ENCODE results near the gene PKNOX2. TPM values are rescaled to one million over a fixed set of nuclear protein-coding genes. Genes with fewer than 3 reads are reported as not detected.

PKNOX2 gene
- total RNA-seq, 1 donor = under 0.01 TPM

DNA sequence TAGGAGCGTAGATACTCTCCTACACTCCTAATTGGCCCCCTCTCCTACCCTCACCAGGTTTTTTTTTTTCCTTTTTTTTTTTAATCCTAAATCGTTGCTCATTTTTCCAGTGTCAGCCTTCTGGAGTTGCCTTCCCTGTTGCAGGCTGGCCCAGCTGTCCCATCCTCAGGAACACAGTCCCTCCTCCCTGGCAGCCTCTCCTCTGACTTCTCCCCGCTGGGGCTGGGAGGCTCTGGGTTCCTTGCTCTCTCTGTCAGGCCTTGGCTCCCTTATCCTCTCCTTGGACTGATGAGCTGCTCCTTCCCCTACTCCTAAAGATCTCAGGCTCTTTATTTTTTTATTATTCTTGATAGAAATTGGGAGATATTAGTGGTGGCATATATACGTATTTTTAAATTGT, 62.2 kb downstream of the PKNOX2 start:
- no peaks in the 10 kb centered on the region for H3K27me3 ChIP-seq (ENCODE audit: insufficient read depth, low read length)
- no peaks in the 10 kb centered on the region for H3K36me3 ChIP-seq (ENCODE audit: insufficient read depth, low read length)
- H3K4me2 ChIP-seq (ENCODE audit: insufficient read depth, low read length) = no peak overlapping the region
- H3K9me3 ChIP-seq (ENCODE audit: low read depth, low read length) = no peaks in the 10 kb centered on the region
- H2AFZ ChIP-seq (ENCODE audit: low read length) = no peak overlapping the region
- H3K4me3 ChIP-seq (ENCODE audit: insufficient read depth, low read length) = no peak overlapping the region
- TF ChIP-seq, protein P1, sequence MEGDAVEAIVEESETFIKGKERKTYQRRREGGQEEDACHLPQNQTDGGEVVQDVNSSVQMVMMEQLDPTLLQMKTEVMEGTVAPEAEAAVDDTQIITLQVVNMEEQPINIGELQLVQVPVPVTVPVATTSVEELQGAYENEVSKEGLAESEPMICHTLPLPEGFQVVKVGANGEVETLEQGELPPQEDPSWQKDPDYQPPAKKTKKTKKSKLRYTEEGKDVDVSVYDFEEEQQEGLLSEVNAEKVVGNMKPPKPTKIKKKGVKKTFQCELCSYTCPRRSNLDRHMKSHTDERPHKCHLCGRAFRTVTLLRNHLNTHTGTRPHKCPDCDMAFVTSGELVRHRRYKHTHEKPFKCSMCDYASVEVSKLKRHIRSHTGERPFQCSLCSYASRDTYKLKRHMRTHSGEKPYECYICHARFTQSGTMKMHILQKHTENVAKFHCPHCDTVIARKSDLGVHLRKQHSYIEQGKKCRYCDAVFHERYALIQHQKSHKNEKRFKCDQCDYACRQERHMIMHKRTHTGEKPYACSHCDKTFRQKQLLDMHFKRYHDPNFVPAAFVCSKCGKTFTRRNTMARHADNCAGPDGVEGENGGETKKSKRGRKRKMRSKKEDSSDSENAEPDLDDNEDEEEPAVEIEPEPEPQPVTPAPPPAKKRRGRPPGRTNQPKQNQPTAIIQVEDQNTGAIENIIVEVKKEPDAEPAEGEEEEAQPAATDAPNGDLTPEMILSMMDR (IDR thresholded peaks at IDR 0.05; ENCODE audit: extremely low read depth, low read depth, low read length) = no peak
- DNase-seq (ENCODE audit: insufficient read length, low spot score, missing footprints) = no peak
- H4K20me1 ChIP-seq (ENCODE audit: insufficient read depth, low read length) = no peaks in the 10 kb centered on the region
- no peaks in the 10 kb centered on the region for H3K79me2 ChIP-seq (ENCODE audit: insufficient read depth, low read length)
- no peaks in the 10 kb centered on the region for H3K4me1 ChIP-seq (ENCODE audit: insufficient read depth, low read length)
- no peak overlapping the region for H3K27ac ChIP-seq (ENCODE audit: low read depth, low read length)

- H3K9me3 ChIP-seq (ENCODE audit: low read depth, low read length) = no peaks in the 10 kb centered on the region
- H3K27me3 ChIP-seq (ENCODE audit: insufficient read depth, low read length) = peaks cover 4% of the 10 kb centered on the region
- H3K27ac ChIP-seq (ENCODE audit: low read depth, low read length) = no peak overlapping the region
- DNase-seq (ENCODE audit: insufficient read length, low spot score, missing footprints) = no peak
- H3K36me3 ChIP-seq (ENCODE audit: insufficient read depth, low read length) = no peaks in the 10 kb centered on the region
- no peaks in the 10 kb centered on the region for H3K79me2 ChIP-seq (ENCODE audit: insufficient read depth, low read length)
- H3K4me3 ChIP-seq (ENCODE audit: insufficient read depth, low read length) = no peak overlapping the region
- no peaks in the 10 kb centered on the region for H3K4me1 ChIP-seq (ENCODE audit: insufficient read depth, low read length)
- H3K4me2 ChIP-seq (ENCODE audit: insufficient read depth, low read length) = no peak overlapping the region
- TF ChIP-seq, protein P1 (IDR thresholded peaks at IDR 0.05; ENCODE audit: extremely low read depth, low read depth, low read length) = no peak
- H2AFZ ChIP-seq (ENCODE audit: low read length) = no peak overlapping the region
- no peaks in the 10 kb centered on the region for H4K20me1 ChIP-seq (ENCODE audit: insufficient read depth, low read length)
These were observed 62.6 kb downstream of the PKNOX2 start for GRCh38 chr11:125227151-125227550.

DNA sequence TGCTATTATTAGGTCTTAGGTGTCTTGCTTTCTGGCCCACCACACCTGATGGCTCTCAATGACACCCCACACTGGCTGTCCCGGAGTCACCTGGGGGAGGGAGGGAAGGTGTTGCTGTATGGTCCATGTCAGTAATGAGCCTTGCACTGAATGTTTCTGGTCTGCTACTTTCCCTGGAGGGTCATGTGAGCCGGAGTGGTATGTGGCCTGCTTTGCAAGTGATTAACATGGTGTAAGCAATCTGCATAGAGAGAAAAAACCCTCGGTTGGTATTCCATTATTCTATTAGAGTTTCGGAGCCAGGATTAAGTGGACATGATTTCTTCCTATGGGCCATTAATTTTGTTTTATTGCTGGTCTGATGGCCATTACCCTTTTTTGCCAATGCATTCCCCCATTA, 63.9 kb downstream of the PKNOX2 start:
- H3K79me2 ChIP-seq (ENCODE audit: insufficient read depth, low read length) = no peaks in the 10 kb centered on the region
- no peaks in the 10 kb centered on the region for H4K20me1 ChIP-seq (ENCODE audit: insufficient read depth, low read length)
- no peak overlapping the region for H3K27ac ChIP-seq (ENCODE audit: low read depth, low read length)
- H3K4me3 ChIP-seq (ENCODE audit: insufficient read depth, low read length) = no peak overlapping the region
- no peak overlapping the region for H2AFZ ChIP-seq (ENCODE audit: low read length)
- no peaks in the 10 kb centered on the region for H3K4me1 ChIP-seq (ENCODE audit: insufficient read depth, low read length)
- TF ChIP-seq, protein P1 (IDR thresholded peaks at IDR 0.05; ENCODE audit: extremely low read depth, low read depth, low read length) = no peak
- H3K27me3 ChIP-seq (ENCODE audit: insufficient read depth, low read length) = peaks cover 4% of the 10 kb centered on the region
- DNase-seq (ENCODE audit: insufficient read length, low spot score, missing footprints) = no peak
- no peaks in the 10 kb centered on the region for H3K9me3 ChIP-seq (ENCODE audit: low read depth, low read length)
- no peak overlapping the region for H3K4me2 ChIP-seq (ENCODE audit: insufficient read depth, low read length)
- no peaks in the 10 kb centered on the region for H3K36me3 ChIP-seq (ENCODE audit: insufficient read depth, low read length)

GRCh38 chr11:125228993-125229392, 64.4 kb downstream of the PKNOX2 start:
- H3K9me3 ChIP-seq (ENCODE audit: low read depth, low read length) = no peaks in the 10 kb centered on the region
- H3K27ac ChIP-seq (ENCODE audit: low read depth, low read length) = no peak overlapping the region
- H3K4me3 ChIP-seq (ENCODE audit: insufficient read depth, low read length) = no peak overlapping the region
- TF ChIP-seq, protein P1 (IDR thresholded peaks at IDR 0.05; ENCODE audit: extremely low read depth, low read depth, low read length) = no peak
- peaks cover 5% of the 10 kb centered on the region for H3K27me3 ChIP-seq (ENCODE audit: insufficient read depth, low read length)
- no peaks in the 10 kb centered on the region for H4K20me1 ChIP-seq (ENCODE audit: insufficient read depth, low read length)
- no peak overlapping the region for H2AFZ ChIP-seq (ENCODE audit: low read length)
- no peak for DNase-seq (ENCODE audit: insufficient read length, low spot score, missing footprints)
- H3K4me1 ChIP-seq (ENCODE audit: insufficient read depth, low read length) = no peaks in the 10 kb centered on the region
- no peak overlapping the region for H3K4me2 ChIP-seq (ENCODE audit: insufficient read depth, low read length)
- no peaks in the 10 kb centered on the region for H3K36me3 ChIP-seq (ENCODE audit: insufficient read depth, low read length)
- H3K79me2 ChIP-seq (ENCODE audit: insufficient read depth, low read length) = no peaks in the 10 kb centered on the region

Data from osteoblast (primary cell).